GM19395 (cell line): ENCODE measurements around the gene ZGPAT.
"Not testable (repeated sequence)": the region's sequence is repeated elsewhere in the genome, so short reads cannot be mapped to it uniquely, and the experiment has no call there.

Experiments
- ATAC-seq: cut with Tn5 transposase; IDR thresholded peaks from one replicate; pipeline ENCODE4 v1.9.1; 2021; ENCODE audit warnings: mild to moderate bottlenecking, moderate library complexity; ENCODE audit not compliant: unreplicated experiment

Gene ZGPAT

GRCh38 chr20:63702036-63702665 lies 5.7 kb upstream of the ZGPAT start:
- no peak for ATAC-seq

- no peak for ATAC-seq
Measured at GRCh38 chr20:63702751-63703470, 4.9 kb upstream of the ZGPAT start.

GRCh38 chr20:63703471-63703975 lies 4.3 kb upstream of the ZGPAT start:
- no peak for ATAC-seq

GRCh38 chr20:63703976-63704748 lies 3.7 kb upstream of the ZGPAT start:
- no peak for ATAC-seq

- no peak for ATAC-seq
Measured at GRCh38 chr20:63704749-63705117, 3.1 kb upstream of the ZGPAT start.

GRCh38 chr20:63705232-63706026 lies 2.4 kb upstream of the ZGPAT start:
- no peak for ATAC-seq

- no peak for ATAC-seq
Measured at GRCh38 chr20:63706027-63706695, 1.7 kb upstream of the ZGPAT start.

- peak; percentile 23 for ATAC-seq
Measured at GRCh38 chr20:63706852-63707557, 834 bp upstream of the ZGPAT start.

GRCh38 chr20:63708301-63709148 lies 686 bp downstream of the ZGPAT start:
- ATAC-seq = peak; percentile 8

GRCh38 chr20:63709149-63709527 lies 1.3 kb downstream of the ZGPAT start:
- no peak for ATAC-seq

GRCh38 chr20:63711085-63711645 lies 3.3 kb downstream of the ZGPAT start:
- no peak for ATAC-seq

- ATAC-seq = no peak
Measured at GRCh38 chr20:63712191-63712590, 4.4 kb downstream of the ZGPAT start.

- no peak for ATAC-seq
Measured at GRCh38 chr20:63714858-63715257, 7.0 kb downstream of the ZGPAT start.

- ATAC-seq = no peak
Measured at GRCh38 chr20:63718996-63719395, 11.2 kb downstream of the ZGPAT start.

- ATAC-seq = not testable (repeated sequence)
Measured at GRCh38 chr20:63722967-63723622, 15.3 kb downstream of the ZGPAT start.

- not testable (repeated sequence) for ATAC-seq
Measured at GRCh38 chr20:63730189-63730733, 22.4 kb downstream of the ZGPAT start.

- no peak for ATAC-seq
Measured at GRCh38 chr20:63731410-63731809, 23.6 kb downstream of the ZGPAT start.
